ENCODE measurements around the gene PPP2R5C.

GRCh38 chr14:101836135-101836534 lies 74.6 kb downstream of the PPP2R5C start:
- TF ChIP-seq POLR2AphosphoS5 (IDR thresholded peaks at IDR 0.05) = no peak
- no peak for TF ChIP-seq EP300 (IDR thresholded peaks at IDR 0.05; ENCODE audit: low read depth)
- TF ChIP-seq CTCF (IDR thresholded peaks at IDR 0.05) = no peak
- TF ChIP-seq POLR2A (IDR thresholded peaks at IDR 0.05) = no peak

Measured in transverse colon (tissue), 4 donors.